ENCODE measurements around the gene TGFBR3L.

GRCh38 chr19:7866399-7867091 is 48.1 kb upstream of the TGFBR3L start:
- TF ChIP-seq CTCF (conservative IDR thresholded peaks at IDR 0.05; ENCODE audit: low read length) (no peak), EZH2phosphoT487 (IDR thresholded peaks at IDR 0.05; ENCODE audit: borderline replicate concordance, low read depth, low read length) (no peak)

Measured in OCI-LY7 (cell line).